ENCODE results near the gene SERPIND1. TPM values are rescaled to one million over a fixed set of nuclear protein-coding genes. Genes with fewer than 3 reads are reported as not detected.

The SERPIND1 gene
- total and polyA plus RNA-seq, 2 experiments from 2014 or later, result not detected

GRCh38 chr22:20779818-20780158, 5.9 kb downstream of the SERPIND1 start:
- Histone ChIP-seq H3K4me3 (no peak overlapping the region), H3K4me1 (ENCODE audit: insufficient read depth) (peaks cover 15% of the 10 kb centered on the region), H3F3A (replicated peaks; ENCODE audit: low read depth) (no peaks in the 10 kb centered on the region), H3K9me2 (ENCODE audit: insufficient read depth) (no peaks in the 10 kb centered on the region), H3K36me3 (ENCODE audit: insufficient read depth) (no peaks in the 10 kb centered on the region), H3K27ac (ENCODE audit: low read depth) (no peak overlapping the region), H3K4me2 (0 out of 2 replicates have a peak overlapping the region, but pooled peaks have one; percentile 32), H3K27me3 (ENCODE audit: insufficient read depth) (no peaks in the 10 kb centered on the region), H2AFZ (no peak overlapping the region), H4K20me1 (replicated peaks; ENCODE audit: insufficient read depth) (no peaks in the 10 kb centered on the region; the same call in none of the 2 replicates), H3K79me2 (replicated peaks; ENCODE audit: insufficient read depth) (no peaks in the 10 kb centered on the region)
- H3K36me3 Mint-ChIP-seq (ENCODE audit: low read depth), result no peaks in the 10 kb centered on the region; the same call in 1 of the 3 replicates
- no peaks in the 10 kb centered on the region for H3K9me3 Mint-ChIP-seq
- ATAC-seq (no peak), DNase-seq (ENCODE audit: low spot score) (no peak)
- no peak overlapping the region for H3K4me3 Mint-ChIP-seq
- H3K4me1 Mint-ChIP-seq, result peaks cover 35% of the 10 kb centered on the region
- no peak overlapping the region for H3K27ac Mint-ChIP-seq
- H3K27me3 Mint-ChIP-seq (ENCODE audit: insufficient read depth, low read depth, poor library complexity), result no peaks in the 10 kb centered on the region
- TF ChIP-seq POLR2AphosphoS5 (IDR thresholded peaks at IDR 0.05; ENCODE audit: low read depth), result no peak
- TF ChIP-seq, protein P1, sequence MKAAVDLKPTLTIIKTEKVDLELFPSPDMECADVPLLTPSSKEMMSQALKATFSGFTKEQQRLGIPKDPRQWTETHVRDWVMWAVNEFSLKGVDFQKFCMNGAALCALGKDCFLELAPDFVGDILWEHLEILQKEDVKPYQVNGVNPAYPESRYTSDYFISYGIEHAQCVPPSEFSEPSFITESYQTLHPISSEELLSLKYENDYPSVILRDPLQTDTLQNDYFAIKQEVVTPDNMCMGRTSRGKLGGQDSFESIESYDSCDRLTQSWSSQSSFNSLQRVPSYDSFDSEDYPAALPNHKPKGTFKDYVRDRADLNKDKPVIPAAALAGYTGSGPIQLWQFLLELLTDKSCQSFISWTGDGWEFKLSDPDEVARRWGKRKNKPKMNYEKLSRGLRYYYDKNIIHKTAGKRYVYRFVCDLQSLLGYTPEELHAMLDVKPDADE (IDR thresholded peaks at IDR 0.05), result no peak
- TF ChIP-seq ZNF331 (CRISPR knock-in tag; IDR thresholded peaks at IDR 0.05; ENCODE audit: low read depth), result no peak
- no peak for TF ChIP-seq NANOG (IDR thresholded peaks at IDR 0.05; ENCODE audit: borderline replicate concordance)
- TF ChIP-seq CREB1 (CRISPR knock-in tag; IDR thresholded peaks at IDR 0.05; ENCODE audit: low read depth), result no peak
- TF ChIP-seq REST (IDR thresholded peaks at IDR 0.05; ENCODE audit: unreplicated experiment), result no peak
- TF ChIP-seq CTCF (conservative IDR thresholded peaks at IDR 0.05; ENCODE audit: low read depth in 2 of 2), result no peak
- no peak for TF ChIP-seq ZNF114 (CRISPR knock-in tag; IDR thresholded peaks at IDR 0.05)
- TF ChIP-seq EZH2 (IDR thresholded peaks at IDR 0.05; ENCODE audit: low read depth, unreplicated experiment), result no peak
- TF ChIP-seq EZH2phosphoT487 (IDR thresholded peaks at IDR 0.05; ENCODE audit: unreplicated experiment), result no peak
- TF ChIP-seq STAT1 (IDR thresholded peaks at IDR 0.05; ENCODE audit: unreplicated experiment), result no peak
- TF ChIP-seq JUNB (IDR thresholded peaks at IDR 0.05; ENCODE audit: unreplicated experiment), result no peak
- TF ChIP-seq ZNF462 (CRISPR knock-in tag; IDR thresholded peaks at IDR 0.05), result no peak

Measured in GM23338 (cell line).